ENCODE results near the gene KISS1R.
A peak's percentile ranks its signal among the peaks of the same experiment; 100 is the strongest.
"Not testable (repeated sequence)": the region's sequence is repeated elsewhere in the genome, so short reads cannot be mapped to it uniquely, and the experiment has no call there.

The KISS1R gene

DNA sequence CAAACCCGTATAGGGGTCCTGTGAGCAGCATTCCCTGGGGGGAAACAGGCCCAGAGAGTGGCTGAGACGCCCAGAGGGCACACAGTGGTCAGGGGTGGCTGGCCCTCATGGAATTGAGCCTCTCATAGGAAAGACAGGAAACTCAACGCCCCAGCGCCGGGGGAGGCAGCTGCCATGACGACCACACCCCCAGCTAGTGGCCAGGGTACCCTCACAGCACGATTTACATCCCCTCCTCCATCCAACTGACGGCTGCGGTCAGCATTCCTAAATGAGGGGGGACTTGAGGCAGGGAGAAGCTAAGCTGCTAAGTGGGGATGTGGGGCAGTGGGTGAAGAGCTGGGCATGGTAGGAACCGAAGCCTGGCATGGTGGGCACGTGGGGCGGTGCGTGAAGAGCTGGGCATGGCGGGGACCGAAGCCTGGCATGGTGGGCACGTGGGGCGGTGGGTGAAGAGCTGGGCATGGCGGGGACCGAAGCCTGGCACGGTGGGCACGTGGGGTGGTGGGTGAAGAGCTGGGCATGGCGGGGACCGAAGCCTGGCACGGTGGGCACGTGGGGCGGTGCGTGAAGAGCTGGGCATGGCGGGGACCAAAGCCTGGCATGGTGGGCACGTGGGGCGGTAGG is 34.1 kb upstream of the KISS1R start:
- DNase-seq: no peak

- DNase-seq: no peak
Observed at GRCh38 chr19:883661-884211, 33.4 kb upstream of the KISS1R start.

DNA sequence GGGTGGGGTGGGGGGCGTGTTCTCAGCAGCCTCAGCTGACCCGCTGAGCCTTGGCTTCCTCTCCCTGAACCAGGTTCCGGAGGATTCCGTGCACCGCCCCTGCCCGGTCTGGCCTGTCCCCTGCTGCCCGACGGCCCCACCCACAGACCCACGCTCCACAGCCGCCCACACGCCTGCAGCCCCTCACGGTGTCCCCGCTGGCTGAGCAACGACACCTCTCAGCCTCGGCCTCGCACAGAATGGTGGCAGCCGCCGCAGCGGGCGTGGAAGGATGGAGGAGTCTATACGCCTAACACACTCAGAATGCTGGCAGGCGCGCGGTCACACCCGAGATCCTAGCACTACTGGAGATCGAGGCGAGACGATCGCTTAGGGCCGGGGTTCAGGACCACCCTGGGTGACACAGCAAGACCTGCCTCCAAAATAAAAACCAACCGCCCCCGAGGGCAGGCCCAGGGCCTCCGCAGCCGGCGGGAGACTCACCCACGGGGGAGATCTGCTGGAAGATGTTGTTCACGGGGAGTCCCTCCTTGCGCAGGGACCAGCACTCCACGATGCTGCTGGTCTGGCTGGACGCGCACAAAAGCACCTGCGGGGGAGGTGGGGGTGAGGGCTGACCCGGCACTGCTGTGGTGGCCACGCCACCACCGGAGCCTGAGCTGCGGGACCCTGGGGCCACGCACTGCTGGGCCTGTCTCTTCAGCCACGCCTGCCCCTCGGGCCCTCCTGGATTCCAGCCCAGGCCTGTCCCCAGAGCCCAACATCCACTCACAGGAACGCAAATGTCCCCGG is 32.5 kb upstream of the KISS1R start:
- no peak for DNase-seq

GRCh38 chr19:885536-886224 is 31.5 kb upstream of the KISS1R start:
- DNase-seq: no peak

DNA sequence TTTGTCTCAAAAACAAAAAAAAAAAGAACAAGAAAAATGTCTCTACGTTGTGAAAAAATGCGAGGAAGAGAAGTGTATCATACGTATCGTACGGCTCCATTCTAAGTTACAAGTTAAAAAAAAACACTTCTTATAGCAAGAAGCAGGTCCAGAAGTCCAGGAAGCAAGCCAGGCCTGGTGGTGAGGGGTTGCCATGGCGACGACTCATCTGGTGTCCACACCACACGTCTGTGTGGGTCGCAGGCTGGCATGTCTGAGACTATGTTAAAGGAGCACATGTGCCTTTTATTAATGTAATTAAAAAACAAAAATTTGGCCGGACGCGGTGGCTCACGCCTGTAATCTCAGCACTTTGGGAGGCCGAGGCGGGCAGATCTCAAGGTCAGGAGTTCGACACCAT is 30.1 kb upstream of the KISS1R start:
- no peak for DNase-seq

DNA sequence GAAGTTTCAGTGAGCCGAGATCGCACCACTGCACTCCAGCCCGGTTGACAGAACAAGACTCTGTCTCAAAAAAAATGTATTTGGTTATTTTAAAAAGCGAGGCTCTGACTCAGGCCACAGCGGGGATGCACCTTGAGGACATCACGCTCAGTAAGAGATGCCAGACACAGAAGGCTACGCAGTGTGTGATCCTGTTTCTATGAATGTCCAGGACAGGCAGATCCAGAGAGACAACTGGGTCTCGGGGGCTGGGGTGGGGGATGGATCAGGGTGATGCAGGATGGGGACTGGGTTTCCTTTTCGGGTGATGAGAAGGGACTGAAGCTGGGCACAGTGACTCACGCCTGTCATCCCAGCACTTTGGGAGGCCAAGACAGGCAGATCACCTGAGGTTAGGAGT is 29.5 kb upstream of the KISS1R start:
- no peak for DNase-seq

DNA sequence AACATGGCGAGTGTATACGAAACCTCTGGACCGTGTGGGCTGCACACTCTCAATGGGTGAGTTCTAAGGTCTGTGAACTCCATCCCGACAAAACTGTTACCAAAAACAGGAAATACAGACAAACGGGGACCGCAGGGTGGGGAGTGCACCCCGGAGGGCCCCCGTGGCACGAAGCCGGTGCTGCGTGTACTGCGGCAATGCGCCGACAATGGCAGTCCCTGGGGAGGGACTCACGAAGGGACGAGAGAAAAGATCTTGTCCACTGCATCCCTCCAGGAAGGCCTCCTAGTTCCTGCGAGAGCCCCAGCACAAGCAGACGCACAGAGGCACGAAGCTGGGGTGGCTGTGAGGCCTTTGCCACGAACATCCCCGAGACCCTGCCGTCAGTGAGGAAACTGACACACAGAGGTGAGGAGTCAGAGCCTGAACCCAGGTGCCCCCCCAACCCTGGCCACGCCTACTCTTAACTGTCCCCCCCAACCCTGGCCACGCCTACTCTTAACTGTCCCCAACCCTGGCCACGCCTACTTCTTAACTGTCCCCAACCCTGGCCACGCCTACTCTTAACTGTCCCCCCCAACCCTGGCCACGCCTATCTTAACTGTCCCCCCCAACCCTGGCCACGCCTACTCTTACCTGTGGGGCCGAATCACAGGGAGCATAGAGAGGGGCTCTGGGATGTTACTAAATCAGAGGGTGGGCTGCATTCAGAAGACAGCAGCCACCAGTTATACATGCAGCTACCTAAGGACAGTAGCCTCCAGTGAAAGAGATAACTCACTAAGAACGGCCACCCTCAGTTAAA is 28.4 kb upstream of the KISS1R start:
- peak; percentile 79 for DNase-seq

GRCh38 chr19:889662-890295 is 27.4 kb upstream of the KISS1R start:
- no peak for DNase-seq

- no peak for DNase-seq
Observed at GRCh38 chr19:890831-891230, 26.3 kb upstream of the KISS1R start.

GRCh38 chr19:891421-892200 is 25.5 kb upstream of the KISS1R start:
- DNase-seq: not testable (repeated sequence)

DNA sequence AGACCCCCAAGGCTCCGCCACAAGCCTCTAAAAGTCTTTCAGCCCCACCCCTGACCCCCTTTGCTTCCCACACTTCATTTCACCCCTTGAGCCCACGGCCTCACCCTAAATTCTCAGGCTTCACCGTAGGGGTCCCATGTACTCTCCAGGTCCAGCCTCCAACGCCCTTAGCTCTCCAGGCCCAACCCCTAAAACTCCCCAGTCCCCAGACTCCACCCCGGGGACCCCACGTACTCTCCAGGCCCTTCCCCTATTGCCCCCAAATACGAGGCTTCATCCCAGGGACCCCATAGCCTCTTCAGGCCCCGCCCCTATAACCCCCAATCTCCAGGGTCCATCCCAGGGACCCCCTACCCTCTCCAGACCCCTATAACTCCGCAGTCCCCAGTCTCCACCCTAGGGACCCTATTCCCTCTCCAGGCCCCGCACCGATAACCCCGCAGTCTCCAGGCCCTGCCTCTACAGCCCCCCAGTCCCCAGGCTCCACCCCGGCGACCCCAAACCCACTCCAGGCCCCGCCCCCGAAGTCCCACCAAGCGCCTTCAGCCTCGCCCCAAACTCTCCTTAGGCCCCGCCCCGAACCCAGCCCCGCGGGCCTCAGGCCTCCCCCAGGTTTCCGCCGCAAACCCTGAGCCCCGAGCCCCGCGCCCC is 24.8 kb upstream of the KISS1R start:
- peak; percentile 68 for DNase-seq

DNA sequence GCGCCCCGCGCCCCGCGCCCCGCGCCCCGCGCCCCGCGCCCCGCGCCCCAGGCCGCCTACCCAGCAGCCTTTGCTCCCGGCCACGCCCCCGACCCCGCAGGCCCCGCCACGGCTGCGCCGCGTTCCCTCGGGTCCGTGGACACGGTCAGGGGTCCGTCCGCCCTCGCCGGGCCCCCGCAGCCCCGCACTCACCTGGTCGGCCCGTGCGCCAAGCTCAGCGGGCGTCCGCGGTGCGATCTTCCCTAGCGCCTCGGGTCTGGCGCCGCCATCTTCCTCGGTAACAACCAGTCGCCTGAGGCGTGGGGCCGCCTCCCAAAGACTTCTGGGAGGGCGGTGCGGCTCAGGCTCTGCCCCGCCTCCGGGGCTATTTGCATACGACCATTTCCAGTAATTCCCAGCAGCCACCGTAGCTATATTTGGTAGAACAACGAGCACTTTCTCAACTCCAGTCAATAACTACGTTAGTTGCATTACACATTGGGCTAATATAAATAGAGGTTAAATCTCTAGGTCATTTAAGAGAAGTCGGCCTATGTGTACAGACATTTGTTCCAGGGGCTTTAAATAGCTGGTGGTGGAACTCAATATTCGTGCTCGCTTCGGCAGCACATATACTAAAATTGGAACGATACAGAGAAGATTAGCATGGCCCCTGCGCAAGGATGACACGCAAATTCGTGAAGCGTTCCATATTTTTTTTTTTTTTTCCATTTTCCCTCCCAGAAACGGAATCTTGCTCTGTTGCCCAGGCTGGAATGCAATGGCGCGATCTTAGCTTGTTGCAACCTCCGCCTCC is 24.0 kb upstream of the KISS1R start, which contains the start of the genes MED16 and RNU6-9:
Gene MED16, minus strand, starts transcription at position 294 of the 796 bp plus-strand sequence. CDS start 2,056 bp downstream, outside the sequence.
Gene RNU6-9, plus strand, starts transcription at position 591 of the 796 bp plus-strand sequence.
- DNase-seq: peak; percentile 91

DNA sequence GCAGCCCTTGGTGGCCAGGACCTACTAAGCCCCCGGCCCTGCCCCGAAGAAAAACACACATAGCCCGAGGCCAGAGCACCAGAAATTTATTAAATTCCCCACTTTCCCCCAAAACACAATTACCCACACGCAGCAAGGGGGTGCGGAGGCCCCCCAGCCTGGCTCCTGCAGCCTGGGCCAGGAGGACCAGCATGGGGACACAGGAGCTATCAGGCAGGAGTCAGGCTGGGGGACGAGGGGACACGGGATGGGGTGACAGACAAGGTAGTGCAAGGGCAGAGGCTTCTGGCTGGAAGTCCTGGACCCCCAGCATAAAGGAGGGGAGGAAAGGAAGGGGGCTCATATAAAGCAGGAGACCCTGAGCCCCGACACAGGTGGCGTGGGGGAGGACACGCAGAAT is 20.7 kb upstream of the KISS1R start:
- DNase-seq: no peak

DNA sequence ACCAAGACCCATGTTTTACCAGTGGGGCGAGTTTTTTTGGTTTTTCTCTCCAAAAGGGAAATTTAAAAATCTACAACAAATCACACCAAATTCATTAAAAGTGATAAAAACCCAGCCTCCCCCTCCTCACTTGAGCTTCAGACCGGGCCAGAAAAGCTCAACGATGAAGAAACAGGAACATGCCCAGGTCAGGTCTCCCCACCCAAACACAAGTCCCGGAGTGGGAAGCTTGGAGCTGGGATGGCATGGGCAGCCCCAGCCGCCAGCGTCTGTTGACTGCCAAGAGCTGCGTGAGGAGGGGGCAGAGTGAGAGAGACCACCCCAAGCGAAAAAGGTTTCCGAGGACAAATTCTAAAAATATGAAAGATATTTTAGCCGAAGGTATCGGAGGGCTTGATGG is 20.1 kb upstream of the KISS1R start:
- no peak for DNase-seq

GRCh38 chr19:897442-898039 is 19.6 kb upstream of the KISS1R start:
- no peak for DNase-seq

GRCh38 chr19:898663-899062 is 18.5 kb upstream of the KISS1R start:
- DNase-seq: no peak

DNA sequence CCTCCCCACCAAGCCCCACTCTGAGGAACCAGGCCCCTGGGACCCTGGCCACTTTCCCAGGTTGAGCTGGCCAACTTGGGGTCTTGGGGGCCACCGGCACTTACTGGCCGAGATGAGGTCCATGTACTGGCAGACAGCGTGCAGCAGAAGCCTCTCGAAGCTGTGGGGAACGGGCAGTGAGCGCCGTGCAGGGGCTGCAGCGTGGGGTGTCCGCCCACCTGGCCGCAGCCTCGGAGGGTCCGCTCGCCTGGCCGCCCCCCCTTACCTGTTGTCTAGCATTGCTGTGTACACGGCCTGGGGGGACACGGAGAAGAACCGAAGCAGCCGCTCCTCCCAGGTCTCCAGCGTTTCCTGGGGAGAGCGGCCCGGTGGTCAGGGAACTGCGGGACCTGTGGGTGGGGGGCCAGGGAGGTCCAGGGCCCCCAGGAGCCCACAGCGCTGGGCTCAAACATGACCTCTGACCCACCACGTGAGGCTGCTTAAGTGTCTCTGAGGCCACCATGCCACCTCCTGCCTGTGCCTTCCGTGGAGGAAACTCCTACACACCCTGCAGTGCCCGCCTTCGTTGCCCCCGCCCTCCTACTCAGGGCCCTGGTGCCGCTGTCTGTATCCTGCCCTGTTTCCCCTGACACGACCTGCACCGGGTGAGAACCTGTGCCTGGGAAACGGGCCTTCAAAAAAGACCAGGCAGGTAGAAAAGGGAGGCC is 17.6 kb upstream of the KISS1R start:
- no peak for DNase-seq

- no peak for DNase-seq
Observed at GRCh38 chr19:900043-900301, 17.2 kb upstream of the KISS1R start.
